ENCODE results near the gene MYO5A. TPM values are rescaled to one million over a fixed set of nuclear protein-coding genes. Genes with fewer than 3 reads are reported as not detected.
"Not testable (repeated sequence)": the region's sequence is repeated elsewhere in the genome, so short reads cannot be mapped to it uniquely, and the experiment has no call there.

The MYO5A gene
- total RNA-seq, 2 donors from 2014 or later = 14.0 to 19.5 TPM

DNA sequence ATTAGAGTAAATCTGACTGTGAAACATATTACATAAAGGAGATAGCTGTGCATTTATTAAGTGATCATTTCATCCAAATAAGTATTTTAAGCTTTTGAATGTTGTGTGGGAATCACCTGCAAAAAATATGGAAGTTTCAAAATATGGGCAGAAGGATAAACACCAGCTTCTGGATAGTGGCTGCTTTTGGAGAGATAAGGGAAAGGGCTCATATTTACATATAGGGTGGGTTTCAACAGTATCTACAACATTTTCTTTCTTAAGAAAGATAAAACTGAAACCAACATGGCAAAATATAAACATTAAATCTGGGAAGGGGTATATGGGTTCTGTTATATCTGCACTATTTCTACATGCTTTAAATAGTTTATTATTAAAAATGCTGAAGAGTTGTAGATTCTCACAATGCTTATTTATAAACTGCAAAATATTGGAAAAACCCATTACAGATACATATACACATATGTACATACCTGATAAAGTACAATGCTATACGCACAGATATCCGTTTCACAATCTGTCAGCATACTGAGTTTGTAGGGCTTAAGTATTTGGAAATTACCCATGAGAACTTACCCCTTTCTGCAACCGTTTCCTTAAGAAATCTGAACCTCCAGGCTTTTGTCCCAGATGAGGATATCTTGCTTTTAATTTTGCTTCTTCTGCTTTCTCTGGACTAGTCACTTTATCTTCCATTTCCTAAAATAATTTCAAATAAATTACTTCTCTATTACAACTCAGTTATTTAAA, 28.0 kb upstream of the MYO5A start:
- Mint-ChIP-seq H3K27ac (peak overlapping the region; percentile 37 to 57), H3K36me3 (peaks cover 8 to 9% of the 10 kb centered on the region in 2 donors)
- DNase-seq (ENCODE audit: low spot score in 2 of 2) = no peak

GRCh38 chr15:52552303-52552702, 23.6 kb upstream of the MYO5A start:
- DNase-seq (ENCODE audit: low spot score in 2 of 2) (no peak), ATAC-seq (no peak)
- peaks cover 4 to 16% of the 10 kb centered on the region in 2 donors for H3K36me3 Mint-ChIP-seq
- no peak overlapping the region for H3K27ac Mint-ChIP-seq
- no peaks in the 10 kb centered on the region for H3K9me3 Mint-ChIP-seq

More for the DNA sequence above, 28.0 kb upstream of the MYO5A start:
- no peaks in the 10 kb centered on the region for H3K9me3 Mint-ChIP-seq
- ATAC-seq = no peak

DNA sequence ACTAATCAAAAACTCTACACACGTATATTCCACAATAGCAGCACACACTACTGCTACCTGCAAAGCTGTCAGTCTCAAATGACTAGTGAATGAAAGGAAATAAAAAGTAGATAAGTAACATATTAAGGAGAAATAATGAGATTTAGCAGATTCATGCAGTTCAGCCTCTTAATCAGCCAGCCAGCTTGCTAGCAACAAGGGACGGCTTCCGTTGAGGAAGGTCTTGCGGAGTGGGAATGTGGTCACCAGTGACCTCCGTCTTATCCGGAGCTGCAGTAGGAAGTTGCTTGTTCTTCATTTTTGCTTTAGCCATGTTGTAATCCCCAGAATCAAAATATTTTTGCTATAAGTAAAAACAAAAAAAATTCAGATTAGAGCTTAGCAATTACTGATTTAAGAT, 23.1 kb upstream of the MYO5A start:
- Mint-ChIP-seq H3K27ac (peak overlapping the region in 1 of 2 donors; percentile 9), H3K9me3 (no peaks in the 10 kb centered on the region), H3K36me3 (peaks cover 7 to 20% of the 10 kb centered on the region in 2 donors)
- DNase-seq (ENCODE audit: low spot score in 2 of 2) (no peak), ATAC-seq (no peak)

GRCh38 chr15:52551186-52551585, 22.5 kb upstream of the MYO5A start:
- DNase-seq (ENCODE audit: low spot score in 2 of 2); H3K27ac Mint-ChIP-seq; H3K9me3 Mint-ChIP-seq; ATAC-seq: not testable (repeated sequence)
- peaks cover 9 to 21% of the 10 kb centered on the region in 2 donors for H3K36me3 Mint-ChIP-seq

DNA sequence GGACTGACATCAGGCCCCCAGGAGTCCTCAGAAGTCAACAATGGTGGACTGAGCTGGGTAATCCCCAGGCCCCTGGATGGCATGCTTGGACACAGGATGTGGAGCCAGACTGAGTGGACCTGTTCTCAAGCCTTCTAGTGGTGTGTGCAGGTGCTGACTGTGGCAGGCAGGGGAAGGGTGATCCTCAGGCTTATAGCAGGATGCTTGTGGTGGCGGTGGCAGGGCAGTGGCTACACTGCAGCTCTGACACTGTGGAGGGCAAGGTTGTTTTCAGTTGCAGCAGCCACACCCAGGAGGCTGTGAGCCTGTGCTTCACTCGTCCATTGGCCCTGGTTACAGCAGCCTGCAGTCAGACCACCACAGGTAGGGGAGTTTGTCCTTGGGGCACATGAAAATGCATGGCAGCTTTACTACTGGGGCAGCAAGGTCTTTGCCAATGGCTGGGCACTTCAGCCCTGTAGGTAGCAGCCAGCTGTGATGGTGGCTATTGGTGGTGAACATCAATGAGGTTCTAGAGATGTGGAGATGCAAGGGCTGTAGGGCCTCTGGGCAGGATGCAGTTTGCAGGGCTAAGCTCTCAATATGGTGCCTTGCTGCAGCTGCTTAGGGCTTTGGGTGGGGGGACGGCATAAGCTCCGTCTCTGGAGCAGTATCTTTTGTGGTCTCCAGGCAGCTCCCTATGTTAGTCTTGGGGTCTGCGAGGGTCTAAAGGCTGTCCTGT, 17.5 kb upstream of the MYO5A start:
- Mint-ChIP-seq H3K36me3 (peaks cover 15 to 25% of the 10 kb centered on the region in 2 donors), H3K27ac (no peak overlapping the region), H3K9me3 (no peaks in the 10 kb centered on the region)
- ATAC-seq (peak; percentile 34 to 53), DNase-seq (ENCODE audit: low spot score in 2 of 2) (no peak)

DNA sequence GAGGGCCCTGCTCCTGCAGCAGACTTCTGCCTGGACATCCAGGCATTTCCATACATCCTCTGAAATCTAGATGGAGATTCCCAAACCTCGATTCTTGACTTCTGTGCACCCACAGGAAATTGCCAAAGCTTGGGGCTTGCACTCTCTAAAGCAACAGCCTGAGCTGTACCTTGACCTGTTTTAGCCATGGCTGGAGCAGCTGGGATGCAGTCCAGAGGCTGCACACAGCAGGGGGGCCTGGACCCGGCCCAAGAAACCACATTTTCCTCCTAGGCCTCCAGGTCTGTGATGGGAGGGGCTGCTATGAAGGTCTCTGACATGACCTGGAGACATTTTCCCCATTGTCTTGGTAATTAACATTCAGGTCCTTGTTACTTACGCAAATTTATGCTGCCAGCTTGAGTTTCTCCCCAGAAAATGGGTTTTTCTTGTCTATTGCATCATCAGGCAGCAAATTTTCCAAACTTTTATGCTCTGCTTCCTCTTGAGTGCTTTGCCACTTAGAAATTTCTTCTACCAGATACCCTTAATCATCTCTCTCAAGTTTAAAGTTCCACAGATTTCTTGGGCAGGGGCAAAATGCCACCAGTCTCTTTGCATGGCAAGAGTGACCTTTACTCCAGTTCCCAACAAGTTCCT, 11.8 kb upstream of the MYO5A start:
- Mint-ChIP-seq H3K36me3 (peaks cover 0 to 18% of the 10 kb centered on the region in 2 donors), H3K9me3 (no peaks in the 10 kb centered on the region), H3K27ac (peak overlapping the region; percentile 9 to 14)
- DNase-seq (ENCODE audit: low spot score in 2 of 2) (no peak), ATAC-seq (no peak)

- Mint-ChIP-seq H3K36me3 (peaks cover 0 to 18% of the 10 kb centered on the region in 2 donors), H3K27ac (no peak overlapping the region), H3K9me3 (no peaks in the 10 kb centered on the region)
- no peak for ATAC-seq
- DNase-seq (ENCODE audit: low spot score in 2 of 2) = no peak
These were observed 8.8 kb upstream of the MYO5A start for GRCh38 chr15:52537459-52537858.

- no peak for DNase-seq (ENCODE audit: low spot score in 2 of 2)
- no peak overlapping the region for H3K27ac Mint-ChIP-seq
- H3K9me3 Mint-ChIP-seq = no peaks in the 10 kb centered on the region
- H3K36me3 Mint-ChIP-seq = peaks cover 0 to 4% of the 10 kb centered on the region in 2 donors
- ATAC-seq = no peak
These were observed 3.7 kb upstream of the MYO5A start for GRCh38 chr15:52532427-52532826.

GRCh38 chr15:52529940-52530339, 1.3 kb upstream of the MYO5A start:
- Mint-ChIP-seq H3K9me3 (no peaks in the 10 kb centered on the region), H3K27ac (peak overlapping the region in 1 of 2 donors; percentile 65), H3K36me3 (peaks cover 0 to 4% of the 10 kb centered on the region in 2 donors)
- ATAC-seq (no peak), DNase-seq (ENCODE audit: low spot score in 2 of 2) (no peak)

- peak in 1 of 2 donors; percentile 0 for ATAC-seq
- peak in 1 of 2 donors; percentile 20 for DNase-seq (ENCODE audit: low spot score in 2 of 2)
- peak overlapping the region in 1 of 2 donors; percentile 65 for H3K27ac Mint-ChIP-seq
- H3K36me3 Mint-ChIP-seq = peaks cover 0 to 4% of the 10 kb centered on the region in 2 donors
- no peaks in the 10 kb centered on the region for H3K9me3 Mint-ChIP-seq
These were observed 753 bp upstream of the MYO5A start for GRCh38 chr15:52529341-52529924.

GRCh38 chr15:52527911-52528563, 643 bp downstream of the MYO5A start:
- H3K27ac Mint-ChIP-seq = peak overlapping the region; percentile 75 to 76
- H3K36me3 Mint-ChIP-seq = peaks cover 0 to 4% of the 10 kb centered on the region in 2 donors
- peak; percentile 0 to 32 for ATAC-seq
- no peaks in the 10 kb centered on the region for H3K9me3 Mint-ChIP-seq
- DNase-seq (ENCODE audit: low spot score in 2 of 2) = peak in 1 of 2 donors; percentile 34

GRCh38 chr15:52527196-52527910, 1.3 kb downstream of the MYO5A start:
- Mint-ChIP-seq H3K36me3 (peaks cover 0 to 4% of the 10 kb centered on the region in 2 donors), H3K9me3 (no peaks in the 10 kb centered on the region), H3K27ac (peak overlapping the region in 1 of 2 donors; percentile 76)
- DNase-seq (ENCODE audit: low spot score in 2 of 2) = no peak
- ATAC-seq = no peak

DNA sequence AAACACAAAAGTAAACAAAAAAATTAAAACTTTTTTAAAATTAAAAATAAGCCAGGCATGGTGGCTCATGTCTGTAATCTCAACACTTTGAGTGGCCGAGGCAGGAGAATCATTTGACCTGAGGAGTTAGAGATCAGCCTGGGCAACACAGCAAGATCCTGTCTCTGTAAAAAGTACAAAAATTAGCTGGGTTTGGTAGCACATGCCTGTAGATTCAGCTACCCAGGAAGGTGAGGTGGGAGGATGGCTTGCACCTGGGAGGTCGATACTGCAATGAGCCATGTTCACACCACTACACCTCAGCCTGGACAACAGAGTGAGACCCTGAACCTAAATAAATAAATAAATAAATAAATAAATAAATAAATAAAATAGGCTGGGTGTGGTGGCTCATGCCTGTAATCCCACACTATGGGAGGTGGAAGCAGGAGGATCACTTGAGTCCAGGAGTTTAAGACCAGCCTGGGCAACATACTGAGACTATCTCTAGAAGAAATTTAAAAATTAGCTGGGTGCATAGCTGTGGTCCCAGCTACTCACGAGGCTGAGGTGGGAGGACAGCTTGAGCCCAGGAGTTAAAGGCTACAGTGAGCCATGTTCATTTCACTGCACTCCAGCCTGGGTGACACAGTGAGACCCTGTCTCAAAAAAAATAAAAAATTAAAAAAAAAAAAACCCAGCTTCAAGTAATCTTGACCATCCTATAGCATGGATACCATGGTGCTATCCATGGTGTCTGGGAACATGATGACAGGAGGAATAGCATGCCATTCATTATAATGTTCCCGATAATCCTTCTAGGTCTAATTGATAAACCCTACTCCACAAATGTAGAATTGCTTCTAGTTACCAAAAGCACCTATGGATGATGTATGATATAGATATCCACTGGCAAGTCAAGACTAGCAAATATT, 4.2 kb downstream of the MYO5A start:
- Mint-ChIP-seq H3K36me3 (no peaks in the 10 kb centered on the region), H3K9me3 (no peaks in the 10 kb centered on the region), H3K27ac (no peak overlapping the region)
- DNase-seq (ENCODE audit: low spot score in 2 of 2) = no peak
- ATAC-seq = no peak

GRCh38 chr15:52523647-52524046, 5.0 kb downstream of the MYO5A start:
- Mint-ChIP-seq H3K9me3 (no peaks in the 10 kb centered on the region), H3K27ac (no peak overlapping the region), H3K36me3 (no peaks in the 10 kb centered on the region)
- DNase-seq (ENCODE audit: low spot score in 2 of 2) (no peak), ATAC-seq (no peak)

DNA sequence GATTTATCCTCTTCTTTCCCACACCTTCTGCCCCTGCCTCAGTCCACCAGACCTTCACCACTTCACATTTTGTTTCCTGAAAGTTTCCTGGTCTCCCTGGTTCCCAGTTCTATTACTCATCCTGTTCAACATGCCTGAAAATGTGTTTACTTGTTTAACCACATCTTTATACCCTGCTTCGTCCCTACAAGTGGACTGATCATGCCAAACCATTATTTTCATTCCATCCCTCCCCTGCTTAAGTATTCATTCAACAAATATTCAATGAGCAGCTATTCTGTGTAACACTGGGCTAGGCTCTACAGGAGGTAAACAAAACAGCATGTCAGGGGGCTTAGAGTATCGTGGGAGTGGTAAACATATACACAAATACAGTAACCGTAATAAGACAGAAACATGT, 5.5 kb downstream of the MYO5A start:
- DNase-seq (ENCODE audit: low spot score in 2 of 2) (no peak), ATAC-seq (no peak)
- no peak overlapping the region for H3K27ac Mint-ChIP-seq
- H3K9me3 Mint-ChIP-seq = no peaks in the 10 kb centered on the region
- no peaks in the 10 kb centered on the region for H3K36me3 Mint-ChIP-seq
